OCI-LY1 (cell line): Measurements from ENCODE around the gene DMD.

Source experiments
- CTCF ChIP-seq: fragments of 200-600 bp; sonication (generic), shearing (Covaris generic); IDR thresholded peaks from 2 replicates; pipeline ENCODE4 v1.5.1; 2017; ENCODE audit warnings: mild to moderate bottlenecking, antibody characterized with exemption, low read length, moderate library complexity, mixed read lengths
- EZH2 ChIP-seq: fragments of 200-600 bp; sonication (generic), shearing (Covaris generic); IDR thresholded peaks from 2 replicates; pipeline ENCODE4 v1.8.0; 2017; ENCODE audit warnings: borderline replicate concordance, mixed run types, mild to moderate bottlenecking, antibody characterized with exemption, low read length, moderate library complexity, mixed read lengths

- TF ChIP-seq CTCF, result no peak
- no peak for TF ChIP-seq EZH2
These were observed 2071.4 kb downstream of the DMD start for GRCh38 chrX:31139961-31140360.
